22Rv1 (cell line): ENCODE data around the gene EGFR.

Source experiments
- CTCF ChIP-seq: fragments of 450-650 bp; IDR thresholded peaks from 2 replicates; pipeline ENCODE4 v1.5.1; 2017; ENCODE audit warnings: mild to moderate bottlenecking
- ZFX ChIP-seq: fragments of 450-650 bp; IDR thresholded peaks from 2 replicates; pipeline ENCODE4 v1.6.1; 2017; ENCODE audit warnings: antibody characterized with exemption, borderline replicate concordance

DNA sequence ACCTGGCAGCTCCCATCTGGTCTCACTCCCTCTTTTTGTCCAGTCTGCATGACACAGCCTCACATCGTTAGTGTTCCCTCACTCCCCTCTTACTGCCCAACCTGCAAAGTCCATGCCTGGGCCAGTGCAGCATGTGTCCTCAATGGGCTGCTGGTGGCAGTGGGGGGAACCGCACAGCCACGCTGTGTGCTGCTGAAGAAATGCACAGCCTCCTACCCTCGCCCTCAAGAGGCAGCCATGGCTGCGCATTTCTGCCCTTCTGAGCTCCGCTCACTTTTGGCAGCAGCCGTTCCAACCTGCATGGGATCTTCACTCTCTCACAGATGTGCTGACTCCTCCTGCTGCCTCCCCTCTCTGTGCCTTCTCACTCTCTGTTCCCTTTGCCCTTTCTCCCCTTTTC lies 103.4 kb downstream of the EGFR start:
- no peak for TF ChIP-seq CTCF
- no peak for TF ChIP-seq ZFX
